CD14-positive monocyte (primary cell): Measurements from ENCODE around the gene AP2A1. TPM values are rescaled to one million over a fixed set of nuclear protein-coding genes. Genes with fewer than 3 reads are reported as not detected.

Experiments used
- DNase-seq, 3 donors: peaks; one replicate each; pipeline ENCODE4 v3.0.0-alpha.2; 2011 to 2022
- H2AFZ ChIP-seq: 2 replicates; pipeline ENCODE4 v1.6.0; 2012; ENCODE audit warnings: mild to moderate bottlenecking, low read depth, low read length, inconsistent platforms; ENCODE audit not compliant: insufficient read depth, poor library complexity, severe bottlenecking
- H3K27ac ChIP-seq, 2 donors: 1 replicate in 1 of 2; 2 replicates in 1 of 2; pipeline ENCODE4 v1.5.1; 2012 to 2013; ENCODE audit warnings: low read length in 2 of 2, control low read depth in 1 of 2, inconsistent platforms in 1 of 2, low read depth in 1 of 2, mild to moderate bottlenecking in 1 of 2
- H3K27me3 ChIP-seq, 2 donors: one replicate each; pipeline versions ENCODE4 v1.6.0 to v1.6.1; 2011 to 2013; ENCODE audit warnings: low read length in 2 of 2; ENCODE audit not compliant: control insufficient read depth in 2 of 2, insufficient read depth in 2 of 2
- H3K36me3 ChIP-seq, 2 donors: replicated peaks in 1 of 2; 1 replicate in 1 of 2; 2 replicates in 1 of 2; pipeline versions ENCODE4 v1.5.1 to v1.6.1; 2012 to 2013; ENCODE audit warnings: low read length in 2 of 2, control low read depth in 1 of 2, inconsistent platforms in 1 of 2, mild to moderate bottlenecking in 1 of 2; ENCODE audit not compliant: insufficient read depth in 2 of 2, control insufficient read depth in 1 of 2
- H3K4me1 ChIP-seq, 2 donors: 1 replicate in 1 of 2; 2 replicates in 1 of 2; pipeline versions ENCODE4 v1.5.1 to v1.6.1; 2012 to 2013; ENCODE audit warnings: low read length in 2 of 2, control low read depth in 1 of 2, inconsistent platforms in 1 of 2, mild to moderate bottlenecking in 1 of 2, moderate library complexity in 1 of 2; ENCODE audit not compliant: insufficient read depth in 2 of 2, control insufficient read depth in 1 of 2
- H3K4me2 ChIP-seq: replicated peaks from 2 replicates; pipeline ENCODE3; 2012; ENCODE audit warnings: low read length, moderate library complexity, mild to moderate bottlenecking; ENCODE audit not compliant: poor library complexity, severe bottlenecking; ENCODE audit errors: extremely low read depth
- H3K4me3 ChIP-seq, 3 experiments: fragments of 200-600 bp in 1 of 3; sonication (generic) in 1 of 3; replicated peaks in 1 of 3; 1 replicate in 2 of 3; 2 replicates in 1 of 3; pipeline ENCODE4 v1.5.1; 2011 to 2013; ENCODE audit warnings: low read length in 3 of 3, mild to moderate bottlenecking in 3 of 3, control low read depth in 2 of 3, low read depth in 2 of 3, inconsistent platforms in 1 of 3, moderate library complexity in 1 of 3
- H3K79me2 ChIP-seq: 2 replicates; pipeline ENCODE4 v1.6.0; 2012; ENCODE audit warnings: mild to moderate bottlenecking, control low read depth, inconsistent platforms, low read length, moderate library complexity; ENCODE audit not compliant: insufficient read depth
- H3K9ac ChIP-seq: 2 replicates; pipeline ENCODE4 v1.6.0; 2017; ENCODE audit warnings: low read length, mild to moderate bottlenecking; ENCODE audit not compliant: insufficient read depth, poor library complexity, severe bottlenecking
- H3K9me3 ChIP-seq, 2 donors: replicated peaks in 1 of 2; 1 replicate in 1 of 2; 2 replicates in 1 of 2; pipeline versions ENCODE4 v1.5.1 to v1.6.1; 2012 to 2013; ENCODE audit warnings: low read length in 2 of 2, control low read depth in 1 of 2; ENCODE audit not compliant: control insufficient read depth in 1 of 2, insufficient read depth in 1 of 2
- H4K20me1 ChIP-seq: 2 replicates; pipeline ENCODE4 v1.6.0; 2012; ENCODE audit warnings: mild to moderate bottlenecking, low read length, control low read depth, moderate library complexity; ENCODE audit not compliant: insufficient read depth
- H3K27ac Mint-ChIP-seq, 7 donors: one replicate each; pipeline ENCODE4 v1.8.0; 2020; ENCODE audit warnings: mild to moderate bottlenecking in 7 of 7, mixed read lengths in 7 of 7, moderate library complexity in 6 of 7, inconsistent platforms in 2 of 7
- H3K27me3 Mint-ChIP-seq, 3 donors: one replicate each; pipeline ENCODE4 v1.8.0; 2021 to 2022; ENCODE audit warnings: low read depth in 3 of 3, mild to moderate bottlenecking in 3 of 3, mixed read lengths in 3 of 3, moderate library complexity in 3 of 3, inconsistent platforms in 1 of 3
- H3K36me3 Mint-ChIP-seq, 2 donors: one replicate each; pipeline ENCODE4 v1.8.0; 2020; ENCODE audit warnings: mixed read lengths in 2 of 2, inconsistent platforms in 1 of 2, mild to moderate bottlenecking in 1 of 2
- H3K4me1 Mint-ChIP-seq: one replicate; pipeline ENCODE4 v1.8.0; 2020; ENCODE audit warnings: mild to moderate bottlenecking, mixed read lengths
- H3K4me3 Mint-ChIP-seq, 2 donors: one replicate each; pipeline ENCODE4 v1.8.0; 2020; ENCODE audit warnings: mild to moderate bottlenecking in 2 of 2, mixed read lengths in 2 of 2, moderate library complexity in 1 of 2
- H3K9me3 Mint-ChIP-seq, 7 donors: one replicate each; pipeline ENCODE4 v1.8.0; 2020 to 2022; ENCODE audit warnings: mixed read lengths in 7 of 7, mild to moderate bottlenecking in 6 of 7, moderate library complexity in 6 of 7, inconsistent platforms in 2 of 7
- WGBS: methylation state at CpG from one replicate; pipeline ENCODE4 v1.1.5; 2013; ENCODE audit warnings: missing lambda C conversion rate; ENCODE audit not compliant: insufficient coverage; 5-methylcytosine and 5-hydroxymethylcytosine counted together
- intact Hi-C, 2 donors: fragments of 100-400 bp; cut with micrococcal nuclease; formaldehyde crosslinking; loops; one replicate each; pipeline versions ENCODE4 v1.15.0 to v1.15.1; 2023
- polyA plus RNA-seq, 3 donors: library from polyadenylated mRNA; depleted of rRNA in 1 of 3; unstranded in 2 of 3; stranded (reverse) in 1 of 3; fragments of 300-500 nt in 2 of 3; fragments of >200 nt in 1 of 3; fragmentation: Illumina TruSeq in 2 of 3; gene quantifications; 1 replicate in 2 of 3; 2 replicates in 1 of 3; pipeline ENCODE4 v1.2.3, GENCODE V29; 2012 to 2021
- TF ChIP-seq, protein P1 (sequence below): fragments of 200-600 bp; IDR thresholded peaks from one replicate; pipeline ENCODE4 v1.8.0; 2022; ENCODE audit warnings: antibody characterized with exemption, mild to moderate bottlenecking

The AP2A1 gene
- polyA plus RNA-seq, 3 donors: 12.1 to 117 (median 15.1) TPM

- Histone ChIP-seq H3K9ac (no peak overlapping the region), H3K9me3 (no peaks in the 10 kb centered on the region), H2AFZ (no peak overlapping the region), H3K4me1 (peaks cover 0 to 2% of the 10 kb centered on the region in 2 donors), H3K4me2 (no peak overlapping the region), H3K36me3 (no peaks in the 10 kb centered on the region), H4K20me1 (no peaks in the 10 kb centered on the region), H3K4me3 (no peak overlapping the region), H3K79me2 (no peaks in the 10 kb centered on the region), H3K27me3 (no peaks in the 10 kb centered on the region), H3K27ac (no peak overlapping the region)
- Mint-ChIP-seq H3K9me3 (peaks cover 0 to 7% (median 2%) of the 10 kb centered on the region in 7 donors), H3K27me3 (peaks cover 4 to 11% (median 4%) of the 10 kb centered on the region in 3 donors), H3K4me1 (peaks cover 7% of the 10 kb centered on the region), H3K27ac (peak overlapping the region in 1 of 7 donors; percentile 11), H3K4me3 (no peak overlapping the region), H3K36me3 (no peaks in the 10 kb centered on the region)
- TF ChIP-seq, protein P1, sequence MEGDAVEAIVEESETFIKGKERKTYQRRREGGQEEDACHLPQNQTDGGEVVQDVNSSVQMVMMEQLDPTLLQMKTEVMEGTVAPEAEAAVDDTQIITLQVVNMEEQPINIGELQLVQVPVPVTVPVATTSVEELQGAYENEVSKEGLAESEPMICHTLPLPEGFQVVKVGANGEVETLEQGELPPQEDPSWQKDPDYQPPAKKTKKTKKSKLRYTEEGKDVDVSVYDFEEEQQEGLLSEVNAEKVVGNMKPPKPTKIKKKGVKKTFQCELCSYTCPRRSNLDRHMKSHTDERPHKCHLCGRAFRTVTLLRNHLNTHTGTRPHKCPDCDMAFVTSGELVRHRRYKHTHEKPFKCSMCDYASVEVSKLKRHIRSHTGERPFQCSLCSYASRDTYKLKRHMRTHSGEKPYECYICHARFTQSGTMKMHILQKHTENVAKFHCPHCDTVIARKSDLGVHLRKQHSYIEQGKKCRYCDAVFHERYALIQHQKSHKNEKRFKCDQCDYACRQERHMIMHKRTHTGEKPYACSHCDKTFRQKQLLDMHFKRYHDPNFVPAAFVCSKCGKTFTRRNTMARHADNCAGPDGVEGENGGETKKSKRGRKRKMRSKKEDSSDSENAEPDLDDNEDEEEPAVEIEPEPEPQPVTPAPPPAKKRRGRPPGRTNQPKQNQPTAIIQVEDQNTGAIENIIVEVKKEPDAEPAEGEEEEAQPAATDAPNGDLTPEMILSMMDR: no peak
- DNase-seq: no peak
- WGBS: 97% methylated on average over 20 of the region's 23 CpGs
- intact Hi-C loops: no loop called here
Observed at GRCh38 chr19:49727217-49728030, 39.4 kb upstream of the AP2A1 start.

GRCh38 chr19:49730166-49730565 lies 36.6 kb upstream of the AP2A1 start:
- H3K4me2 ChIP-seq: no peak overlapping the region
- H4K20me1 ChIP-seq: no peaks in the 10 kb centered on the region
- peaks cover 0 to 2% of the 10 kb centered on the region in 2 donors for H3K4me1 ChIP-seq
- no peaks in the 10 kb centered on the region for H3K9me3 ChIP-seq
- 4% methylated on average over 4 of the region's 5 CpGs for WGBS
- no peaks in the 10 kb centered on the region for H3K36me3 ChIP-seq
- TF ChIP-seq, protein P1: no peak
- peaks cover 0 to 7% (median 2%) of the 10 kb centered on the region in 7 donors for H3K9me3 Mint-ChIP-seq
- intact Hi-C loops: no loop called here
- no peak overlapping the region for H3K9ac ChIP-seq
- no peak overlapping the region for H3K4me3 Mint-ChIP-seq
- no peaks in the 10 kb centered on the region for H3K36me3 Mint-ChIP-seq
- no peak overlapping the region for H3K4me3 ChIP-seq
- peaks cover 5% of the 10 kb centered on the region for H3K4me1 Mint-ChIP-seq
- peaks cover 1 to 13% (median 4%) of the 10 kb centered on the region in 3 donors for H3K27me3 Mint-ChIP-seq
- no peak overlapping the region for H2AFZ ChIP-seq
- H3K27ac Mint-ChIP-seq: no peak overlapping the region
- DNase-seq: no peak
- H3K27ac ChIP-seq: no peak overlapping the region
- H3K79me2 ChIP-seq: no peaks in the 10 kb centered on the region
- no peaks in the 10 kb centered on the region for H3K27me3 ChIP-seq
